ENCODE data around the gene PIGN.

PIGN gene

DNA sequence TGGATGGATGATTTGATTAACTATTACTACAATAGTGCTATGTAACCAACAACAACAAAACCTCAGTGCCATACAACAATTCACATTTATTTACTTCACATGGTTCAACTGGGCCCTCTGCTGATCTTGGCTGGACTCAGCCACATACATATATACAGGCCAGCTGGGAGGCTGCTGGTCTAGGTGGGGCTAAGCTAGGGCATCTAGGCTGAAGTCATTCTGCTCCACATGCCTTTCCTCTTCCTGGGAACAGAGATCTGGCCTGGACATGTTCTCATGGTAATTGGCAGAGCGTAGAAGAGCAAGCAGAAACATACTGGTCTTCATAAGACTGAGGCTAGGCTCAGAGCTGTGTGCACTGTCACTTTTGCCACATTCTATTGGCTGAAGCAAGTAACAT, 191.2 kb downstream of the PIGN start:
- no peak for DNase-seq

GRCh38 chr18:61993831-61994230, 193.0 kb downstream of the PIGN start:
- no peak for DNase-seq

DNA sequence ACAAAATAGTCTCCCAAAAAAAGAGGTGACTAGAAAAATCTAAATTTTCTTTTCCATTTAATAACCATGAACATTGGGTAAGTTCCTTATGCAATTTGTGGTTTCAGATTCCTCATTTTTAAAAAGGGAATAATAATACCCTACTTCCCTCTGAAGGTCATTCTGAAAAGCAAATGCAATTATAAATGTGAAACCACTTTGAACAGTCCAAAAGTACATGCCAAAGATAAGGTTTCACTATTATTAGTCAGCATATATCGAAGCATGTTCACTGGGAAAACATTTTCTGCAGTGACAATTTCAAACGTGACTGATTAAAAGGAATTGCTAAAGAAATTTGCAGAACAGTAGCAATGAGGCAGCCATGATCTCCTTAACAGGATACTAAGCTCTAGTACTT, 193.9 kb downstream of the PIGN start:
- no peak for DNase-seq

GRCh38 chr18:61992285-61992684, 194.6 kb downstream of the PIGN start:
- DNase-seq: no peak

DNA sequence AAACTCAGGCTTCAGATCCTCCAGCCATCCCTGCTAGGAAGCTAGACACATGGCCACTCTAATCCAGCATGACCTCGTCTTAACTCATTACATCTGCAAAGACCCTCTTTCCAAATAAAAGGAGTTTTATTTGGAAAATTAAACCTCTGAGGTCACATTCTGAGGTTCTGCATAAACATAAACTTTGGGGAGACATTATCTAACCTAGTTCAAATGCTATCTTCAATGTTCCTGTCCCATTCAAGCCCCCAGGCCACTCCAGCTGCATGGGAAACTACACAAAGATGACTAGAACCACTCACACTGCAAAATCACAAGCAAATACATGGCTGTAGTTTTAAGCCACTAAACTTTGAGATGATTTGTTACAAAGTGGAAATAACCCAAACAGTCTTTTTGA, 195.0 kb downstream of the PIGN start:
- no peak for DNase-seq

DNA sequence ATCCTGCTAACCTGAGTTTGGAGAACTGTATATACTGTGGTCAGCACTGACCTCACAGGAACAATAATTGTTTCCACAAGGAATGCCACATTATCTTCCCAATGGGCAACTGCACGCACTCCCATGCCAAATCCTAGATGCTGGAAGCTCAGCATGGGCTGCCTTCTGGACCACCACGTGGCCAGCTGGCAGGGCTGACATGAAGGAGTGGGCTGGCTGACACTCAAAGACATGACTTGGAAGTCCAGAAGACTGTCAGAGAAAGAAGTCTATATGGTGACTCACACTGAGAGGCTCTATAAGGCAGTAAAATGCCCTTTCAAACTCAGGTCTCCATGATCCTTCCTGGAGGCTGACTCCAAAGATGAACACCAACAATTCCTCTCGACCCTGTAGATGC, 195.7 kb downstream of the PIGN start:
- DNase-seq: no peak
